AG10803 (cell line): ENCODE results near the gene PDE6A.
"Not testable (repeated sequence)": the region's sequence is repeated elsewhere in the genome, so short reads cannot be mapped to it uniquely, and the experiment has no call there.

Experiments
- DNase-seq: peaks from one replicate; pipeline ENCODE4 v3.0.0; 2010; ENCODE audit warnings: low read depth
- H3K4me3 ChIP-seq: 2 replicates; pipeline ENCODE4 v1.5.1; 2011; ENCODE audit warnings: mild to moderate bottlenecking, low read length, control low read depth
- TF ChIP-seq, protein P1 (sequence below): conservative IDR thresholded peaks from 2 replicates; pipeline ENCODE4 v1.5.1; 2011; ENCODE audit warnings: mild to moderate bottlenecking, low read length, control low read depth, inconsistent platforms

The PDE6A gene

DNA sequence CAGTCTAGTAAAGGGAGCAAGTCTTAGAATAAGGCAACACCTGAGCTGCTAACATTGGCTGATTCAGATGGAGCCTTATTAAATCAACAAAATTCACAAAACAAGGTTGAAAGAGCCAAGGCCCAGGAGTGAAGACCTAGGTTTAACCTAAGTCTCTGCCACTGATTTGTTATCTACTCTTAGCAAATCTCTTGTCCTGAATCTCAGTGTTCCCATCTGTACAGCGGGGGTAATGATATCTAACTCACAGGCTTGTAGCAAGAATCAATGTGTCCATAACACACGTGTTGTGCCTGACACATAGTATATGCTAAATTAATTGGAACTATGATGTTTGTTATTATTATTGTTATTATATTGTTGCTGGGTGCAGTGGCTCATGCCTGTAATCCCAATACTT, 61.0 kb downstream of the PDE6A start:
- H3K4me3 ChIP-seq = no peak overlapping the region
- TF ChIP-seq, protein P1, sequence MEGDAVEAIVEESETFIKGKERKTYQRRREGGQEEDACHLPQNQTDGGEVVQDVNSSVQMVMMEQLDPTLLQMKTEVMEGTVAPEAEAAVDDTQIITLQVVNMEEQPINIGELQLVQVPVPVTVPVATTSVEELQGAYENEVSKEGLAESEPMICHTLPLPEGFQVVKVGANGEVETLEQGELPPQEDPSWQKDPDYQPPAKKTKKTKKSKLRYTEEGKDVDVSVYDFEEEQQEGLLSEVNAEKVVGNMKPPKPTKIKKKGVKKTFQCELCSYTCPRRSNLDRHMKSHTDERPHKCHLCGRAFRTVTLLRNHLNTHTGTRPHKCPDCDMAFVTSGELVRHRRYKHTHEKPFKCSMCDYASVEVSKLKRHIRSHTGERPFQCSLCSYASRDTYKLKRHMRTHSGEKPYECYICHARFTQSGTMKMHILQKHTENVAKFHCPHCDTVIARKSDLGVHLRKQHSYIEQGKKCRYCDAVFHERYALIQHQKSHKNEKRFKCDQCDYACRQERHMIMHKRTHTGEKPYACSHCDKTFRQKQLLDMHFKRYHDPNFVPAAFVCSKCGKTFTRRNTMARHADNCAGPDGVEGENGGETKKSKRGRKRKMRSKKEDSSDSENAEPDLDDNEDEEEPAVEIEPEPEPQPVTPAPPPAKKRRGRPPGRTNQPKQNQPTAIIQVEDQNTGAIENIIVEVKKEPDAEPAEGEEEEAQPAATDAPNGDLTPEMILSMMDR = no peak
- DNase-seq = no peak

DNA sequence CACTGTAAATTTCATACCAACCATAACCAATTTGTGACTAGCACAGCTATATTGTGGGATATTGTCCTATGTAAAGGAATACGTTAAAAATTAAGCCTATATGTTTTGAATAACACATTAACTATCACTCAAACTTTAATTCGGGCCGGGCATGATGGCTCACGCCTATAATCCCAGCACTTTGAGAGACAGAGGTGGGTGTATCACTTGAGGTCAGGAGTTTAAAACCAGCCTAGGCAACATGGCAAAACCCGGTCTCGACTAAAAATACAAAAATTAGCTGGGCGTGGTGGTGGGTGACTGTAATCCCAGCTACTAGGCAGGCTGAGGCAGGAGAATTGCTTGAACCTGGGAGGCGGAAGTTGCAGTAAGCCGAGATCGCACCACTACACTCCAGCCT, 62.0 kb downstream of the PDE6A start:
- H3K4me3 ChIP-seq, DNase-seq: not testable (repeated sequence)

DNA sequence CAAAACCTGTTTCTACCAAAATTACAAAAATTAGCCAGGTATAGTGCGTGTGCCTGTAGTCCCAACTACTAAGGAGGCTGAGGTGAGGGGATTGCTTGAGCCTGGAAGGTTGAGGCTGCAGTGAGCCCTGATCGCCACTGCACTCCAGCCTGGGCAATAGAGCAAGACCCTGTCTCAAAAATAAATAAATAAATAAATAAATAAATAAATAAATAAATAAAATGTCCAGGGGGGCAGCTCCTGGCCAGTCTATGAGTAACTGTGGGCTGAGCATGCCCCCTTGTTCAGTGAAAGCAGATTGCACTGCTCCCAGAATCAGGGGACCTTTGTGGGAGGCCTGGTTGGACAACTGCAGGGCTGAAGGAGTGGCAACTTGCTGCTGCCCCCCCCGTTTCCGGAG, 62.7 kb downstream of the PDE6A start:
- TF ChIP-seq, protein P1 = no peak
- no peak overlapping the region for H3K4me3 ChIP-seq
- no peak for DNase-seq

DNA sequence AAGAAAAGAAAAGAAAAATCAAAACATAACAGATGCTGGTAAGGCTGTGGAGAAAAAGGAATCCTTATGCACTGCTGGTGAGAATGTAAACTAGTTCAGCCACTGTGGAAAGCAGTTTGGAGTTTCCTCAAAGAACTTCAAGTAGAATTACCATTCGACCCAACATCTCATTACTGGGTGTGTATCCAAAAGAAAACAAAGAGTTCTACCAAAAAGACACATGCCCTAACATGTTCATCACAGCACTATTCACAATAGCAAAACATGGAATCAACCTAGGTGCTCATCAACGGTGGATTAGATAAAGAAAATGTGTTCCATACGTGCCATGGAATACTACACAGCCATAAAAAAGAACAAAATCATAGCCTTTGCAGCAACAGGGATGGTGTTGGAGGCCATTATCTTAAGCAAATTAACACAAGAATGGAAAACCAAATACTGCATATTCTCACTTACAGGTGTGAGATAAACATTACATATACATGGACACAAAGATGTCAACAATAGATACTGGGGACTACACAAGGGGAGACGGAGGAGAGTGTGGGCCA, 63.4 kb downstream of the PDE6A start:
- DNase-seq = no peak
- no peak overlapping the region for H3K4me3 ChIP-seq
- TF ChIP-seq, protein P1 = no peak

DNA sequence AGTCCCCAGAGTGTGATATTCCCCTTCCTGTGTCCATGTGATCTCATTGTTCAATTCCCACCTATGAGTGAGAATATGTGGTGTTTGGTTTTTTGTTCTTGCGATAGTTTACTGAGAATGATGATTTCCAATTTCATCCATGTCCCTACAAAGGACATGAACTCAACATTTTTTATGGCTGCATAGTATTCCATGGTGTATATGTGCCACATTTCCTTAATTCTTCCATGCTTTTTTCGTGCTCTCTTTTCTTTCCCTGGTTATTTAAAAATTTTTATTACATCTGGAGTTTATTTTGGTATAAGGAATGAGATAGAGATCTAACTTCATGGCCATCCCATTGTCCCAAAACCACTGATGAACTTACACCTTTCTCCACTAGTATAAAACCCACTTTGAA, 65.0 kb downstream of the PDE6A start:
- not testable (repeated sequence) for H3K4me3 ChIP-seq

DNA sequence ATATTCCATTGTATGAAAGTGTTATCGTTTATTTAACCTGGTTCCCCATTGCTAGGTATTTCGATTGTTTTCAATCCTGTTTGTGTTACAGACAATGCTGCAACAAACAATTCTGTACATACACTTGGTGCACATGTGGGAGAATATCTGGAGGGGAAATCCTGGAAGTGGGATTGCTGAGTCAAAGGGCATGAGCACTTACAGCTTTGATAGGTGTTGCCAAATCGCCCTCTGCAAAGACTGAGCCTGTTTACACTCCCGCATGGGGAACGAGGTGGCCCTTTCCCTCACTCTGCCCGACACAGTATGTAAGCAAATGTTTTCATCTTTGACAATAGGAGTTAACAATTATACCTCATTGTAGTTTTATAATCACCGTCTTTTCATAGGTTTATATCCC, 66.2 kb downstream of the PDE6A start:
- no peak overlapping the region for H3K4me3 ChIP-seq
- TF ChIP-seq, protein P1 = no peak
- DNase-seq = no peak

More for the DNA sequence above, 65.0 kb downstream of the PDE6A start:
- not testable (repeated sequence) for DNase-seq

DNA sequence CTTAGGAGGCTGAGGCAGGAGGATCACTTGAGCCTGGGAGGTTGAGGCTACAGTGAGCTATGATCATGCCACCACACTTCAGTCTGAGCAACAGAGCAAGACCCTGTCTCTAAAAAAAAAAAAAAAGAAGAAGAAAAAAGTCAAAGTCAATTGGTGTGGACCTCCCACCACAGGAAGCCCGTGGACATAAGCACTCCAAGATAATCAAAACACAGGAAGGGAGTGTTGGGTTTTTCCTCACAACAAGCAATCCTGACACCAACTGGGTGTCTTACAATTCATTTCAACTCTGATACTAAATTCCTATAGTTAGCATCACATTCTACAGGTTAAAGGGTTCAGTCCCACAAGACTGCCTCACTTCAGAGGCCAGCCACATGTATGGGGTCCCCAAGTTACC, 70.7 kb downstream of the PDE6A start:
- no peak for DNase-seq
- TF ChIP-seq, protein P1 = no peak

DNA sequence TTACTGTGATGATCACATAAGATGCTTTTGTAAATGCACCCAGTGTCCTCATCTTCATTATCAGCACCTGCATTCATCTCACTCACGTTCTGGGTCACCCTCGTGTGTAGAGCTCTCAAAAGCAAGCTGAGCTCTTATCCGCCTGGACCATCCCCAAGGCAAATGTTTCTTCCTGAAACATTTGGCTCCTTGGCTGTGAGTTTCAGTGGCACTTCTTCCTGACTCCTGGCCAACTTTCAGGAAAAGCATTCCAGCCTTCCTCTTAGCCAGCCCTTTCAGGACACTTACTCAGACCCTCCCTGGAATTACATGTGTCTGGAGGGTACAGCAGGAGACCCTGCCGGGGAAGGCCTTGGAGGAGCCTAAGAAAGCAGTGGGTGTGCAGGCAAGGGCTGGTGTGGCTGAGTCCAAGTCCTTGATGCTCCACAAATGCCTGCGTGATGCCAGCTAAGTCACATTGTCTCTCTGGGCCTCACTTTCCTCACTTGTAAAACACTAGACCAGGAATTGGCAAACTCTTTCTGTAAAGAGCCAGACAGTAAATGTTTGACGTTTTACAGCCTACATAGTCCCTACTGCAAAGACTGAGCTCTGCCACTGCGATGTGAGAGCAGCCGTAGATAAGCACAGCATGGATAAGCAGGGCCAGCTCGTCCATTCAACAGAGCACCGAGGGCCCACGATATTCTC, 72.1 kb downstream of the PDE6A start:
- TF ChIP-seq, protein P1 = no peak
- no peak overlapping the region for H3K4me3 ChIP-seq
- DNase-seq = no peak

More for the DNA sequence above, 70.7 kb downstream of the PDE6A start:
- no peak overlapping the region for H3K4me3 ChIP-seq
